Activated CD8-positive, alpha-beta T cell treated with anti-CD3 and anti-CD28 coated beads for 36 hours (primary cell): ENCODE results near the gene PLA2G2F. TPM values are rescaled to one million over a fixed set of nuclear protein-coding genes. Genes with fewer than 3 reads are reported as not detected.

Experiments
- ATAC-seq: fragments of 200-7000 bp; cut with Tn5 transposase; one replicate; pipeline ENCODE4 v1.10.0; 2021; ENCODE audit warnings: mild to moderate bottlenecking, moderate library complexity
- CTCF ChIA-PET: fragments of 350-600 bp; sonication (Branson Sonifier 250); formaldehyde crosslinking; loops from one replicate; lab custom pipeline; 2021; ENCODE audit warnings: antibody characterized with exemption; lab: Charles Lee
- POLR2A ChIA-PET: fragments of 350-600 bp; sonication (Branson Sonifier 250); formaldehyde crosslinking; loops from one replicate; lab custom pipeline; 2021; ENCODE audit warnings: antibody characterized with exemption; lab: Charles Lee
- DNase-seq: peaks from one replicate; pipeline ENCODE4 v3.0.0-alpha.2; 2020
- H3K27ac Mint-ChIP-seq: one replicate; pipeline ENCODE4 v1.8.0; 2021; ENCODE audit warnings: mild to moderate bottlenecking, mixed read lengths
- H3K27me3 Mint-ChIP-seq: one replicate; pipeline ENCODE4 v1.8.0; 2021; ENCODE audit warnings: mixed read lengths
- H3K36me3 Mint-ChIP-seq: one replicate; pipeline ENCODE4 v1.8.0; 2021; ENCODE audit warnings: low read depth, mixed read lengths
- H3K4me1 Mint-ChIP-seq: one replicate; pipeline ENCODE4 v1.8.0; 2021; ENCODE audit warnings: low read depth, mixed read lengths
- H3K4me3 Mint-ChIP-seq: one replicate; pipeline ENCODE4 v1.8.0; 2021; ENCODE audit warnings: mild to moderate bottlenecking, moderate library complexity, mixed read lengths
- H3K9me3 Mint-ChIP-seq: one replicate; pipeline ENCODE4 v1.8.0; 2021; ENCODE audit warnings: mixed read lengths
- CTCF ChIP-seq: fragments of 200-600 bp; IDR thresholded peaks from one replicate; pipeline ENCODE4 v1.8.0; 2022; ENCODE audit warnings: antibody characterized with exemption, mild to moderate bottlenecking
- intact Hi-C: fragments of 100-400 bp; cut with micrococcal nuclease; formaldehyde crosslinking; loops from one replicate; pipeline ENCODE4 v1.10.0; 2022
- total RNA-seq, 2 experiments: library from RNA; stranded (reverse); gene quantifications; one replicate each; pipeline ENCODE4 v1.2.3, GENCODE V29; 2021

Gene PLA2G2F
- total RNA-seq, 2 experiments from 2014 or later: not detected

- ChIA-PET POLR2A (no interaction called here), CTCF (no interaction called here)
- Mint-ChIP-seq H3K27me3 (peaks cover 8% of the 10 kb centered on the region), H3K4me1 (no peaks in the 10 kb centered on the region), H3K36me3 (no peaks in the 10 kb centered on the region), H3K27ac (no peak overlapping the region), H3K9me3 (no peaks in the 10 kb centered on the region), H3K4me3 (no peak overlapping the region)
- no peak for TF ChIP-seq CTCF
- no peak for ATAC-seq
- intact Hi-C loops: no loop called here
- no peak for DNase-seq
Measured at GRCh38 chr1:20093940-20094391, 45.2 kb upstream of the PLA2G2F start.

GRCh38 chr1:20095564-20096434 lies 43.3 kb upstream of the PLA2G2F start:
- H3K9me3 Mint-ChIP-seq: no peaks in the 10 kb centered on the region

GRCh38 chr1:20096840-20097447 lies 42.2 kb upstream of the PLA2G2F start:
- no peak for ATAC-seq
- no peaks in the 10 kb centered on the region for H3K36me3 Mint-ChIP-seq
- no peak overlapping the region for H3K27ac Mint-ChIP-seq
- peaks cover 8% of the 10 kb centered on the region for H3K27me3 Mint-ChIP-seq
- H3K9me3 Mint-ChIP-seq: no peaks in the 10 kb centered on the region
- DNase-seq: no peak
- no peak for TF ChIP-seq CTCF
- H3K4me1 Mint-ChIP-seq: no peaks in the 10 kb centered on the region
- ChIA-PET POLR2A (no interaction called here), CTCF (interaction anchor here (2.0 kb wide), 1 partner anchor 55 kb away, joined by 6 read pairs; no protein-coding TSS in a partner anchor)
- intact Hi-C loops: no loop called here
- H3K4me3 Mint-ChIP-seq: no peak overlapping the region

More at GRCh38 chr1:20095564-20096434, 43.3 kb upstream of the PLA2G2F start:
- no peaks in the 10 kb centered on the region for H3K36me3 Mint-ChIP-seq
- H3K27me3 Mint-ChIP-seq: peaks cover 8% of the 10 kb centered on the region
- no peak overlapping the region for H3K27ac Mint-ChIP-seq
- no peak overlapping the region for H3K4me3 Mint-ChIP-seq
- DNase-seq (no peak), ATAC-seq (no peak)
- no peaks in the 10 kb centered on the region for H3K4me1 Mint-ChIP-seq
- TF ChIP-seq CTCF: no peak
- intact Hi-C loops: no loop called here
- ChIA-PET CTCF (interaction anchor here (0.7 kb wide), 1 partner anchor 174 kb away, joined by 3 read pairs; no protein-coding TSS in a partner anchor), POLR2A (interaction anchor here (1.1 kb wide), 1 partner anchor 22 kb away, joined by 3 read pairs; no protein-coding TSS in a partner anchor)

- TF ChIP-seq CTCF: no peak
- H3K4me3 Mint-ChIP-seq: no peak overlapping the region
- POLR2A ChIA-PET: no interaction called here
- H3K9me3 Mint-ChIP-seq: no peaks in the 10 kb centered on the region
- H3K36me3 Mint-ChIP-seq: no peaks in the 10 kb centered on the region
- CTCF ChIA-PET: interaction anchor here (1.4 to 1.5 kb wide), 2 partner anchors 52 to 54 kb away, joined by 3 to 4 read pairs; no protein-coding TSS in a partner anchor
- intact Hi-C loops: no loop called here
- DNase-seq: no peak
- no peaks in the 10 kb centered on the region for H3K4me1 Mint-ChIP-seq
- H3K27me3 Mint-ChIP-seq: peaks cover 3% of the 10 kb centered on the region
- ATAC-seq: no peak
- H3K27ac Mint-ChIP-seq: no peak overlapping the region
Measured at GRCh38 chr1:20099533-20099932, 39.6 kb upstream of the PLA2G2F start.
